Measurements from ENCODE around the gene RASL12. TPM values are rescaled to one million over a fixed set of nuclear protein-coding genes. Genes with fewer than 3 reads are reported as not detected.

The RASL12 gene
- total RNA-seq, 1 experiment from 2014 or later: 0.67 TPM

DNA sequence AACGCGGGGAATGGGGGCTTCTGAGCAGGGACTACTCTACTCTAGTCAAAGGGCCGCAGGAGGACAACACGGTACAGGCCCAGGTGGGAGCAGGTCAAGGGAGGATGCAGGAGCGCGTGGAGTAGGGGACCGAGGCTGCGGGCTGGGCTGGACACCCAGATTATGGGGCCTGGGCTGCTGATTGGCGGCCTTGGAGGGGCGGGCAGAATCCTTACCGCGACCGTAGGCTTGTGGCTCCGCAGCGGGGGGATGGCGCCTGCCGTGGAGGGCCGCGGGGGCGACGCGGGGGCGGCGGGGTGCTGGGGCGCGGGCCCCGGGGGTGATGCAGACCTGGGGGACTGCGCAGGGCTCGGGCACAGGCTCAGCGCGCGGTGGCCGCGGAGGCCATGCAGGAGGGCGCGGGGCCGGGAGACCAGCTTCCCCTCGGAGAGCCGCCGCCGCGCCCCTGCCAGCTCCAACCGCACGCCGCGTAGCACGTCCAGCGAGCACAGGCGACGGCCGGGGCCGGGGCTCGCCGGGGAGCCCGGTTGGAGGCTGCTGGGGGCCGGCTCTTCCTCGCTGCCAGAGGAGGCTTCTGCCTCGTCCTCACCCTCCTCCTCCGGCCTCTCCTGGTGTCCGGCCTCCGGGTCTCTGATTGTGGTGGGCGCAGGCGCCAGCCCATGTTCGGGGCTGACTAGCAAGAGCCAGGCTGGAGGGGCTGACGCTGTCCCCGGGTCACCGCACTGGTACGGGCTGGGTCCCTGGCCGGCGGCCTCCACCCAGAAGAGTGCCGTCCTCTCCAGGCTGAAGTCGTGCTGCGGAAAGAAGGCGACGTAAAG is 34.3 kb upstream of the RASL12 start:
- in situ Hi-C loops (cut with HindIII; ENCODE audit: low pct_unique_long_range_greater_than_20kb, low sequenced_read_pairs): no loop called here
- ChIA-PET CTCF (no interaction called here), POLR2A (interaction anchor here (0.5 kb wide), 1 partner anchor 190 kb away, joined by 7 read pairs; no protein-coding TSS in a partner anchor)

DNA sequence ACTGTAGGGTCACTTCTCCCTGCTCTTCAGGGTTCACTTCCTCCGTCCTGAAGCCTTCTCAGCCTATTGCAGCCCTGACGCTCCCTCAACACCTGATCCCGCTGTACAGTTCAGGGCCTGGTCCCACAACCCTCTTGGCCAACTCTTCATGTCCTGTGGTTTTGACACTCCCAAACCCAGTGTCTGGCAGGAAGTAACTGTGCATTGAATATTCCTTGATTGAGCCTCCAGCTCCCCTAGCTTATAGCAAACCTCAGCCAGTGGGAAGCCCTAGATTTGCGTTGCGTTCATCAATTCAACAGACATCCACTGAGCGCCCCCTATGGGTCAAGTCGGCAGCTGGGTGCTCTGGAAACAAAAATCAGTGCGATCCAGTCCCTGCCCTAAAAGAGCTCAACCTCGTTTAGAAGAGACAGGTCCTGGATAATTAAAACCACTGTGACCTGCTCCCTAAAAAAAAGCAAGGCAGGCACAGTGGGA is 33.7 kb upstream of the RASL12 start:
- peak; percentile 62; the same call in 1 of the 2 replicates for ATAC-seq

More for the DNA sequence above, 34.3 kb upstream of the RASL12 start:
- Histone ChIP-seq H3K4me1 (ENCODE audit: control insufficient read depth, insufficient read depth, low read length) (no peaks in the 10 kb centered on the region), H3K27me3 (ENCODE audit: control insufficient read depth, insufficient read depth, low read length) (no peaks in the 10 kb centered on the region), H3K4me3 (ENCODE audit: low read depth in 2 of 2, low read length in 2 of 2) (no peak overlapping the region), H3K36me3 (ENCODE audit: control insufficient read depth, insufficient read depth, low read length) (no peaks in the 10 kb centered on the region), H3K9me3 (ENCODE audit: control insufficient read depth, insufficient read depth, low read depth, low read length) (no peaks in the 10 kb centered on the region), H3K27ac (ENCODE audit: low read length) (no peak overlapping the region)
- intact Hi-C loops (cut with micrococcal nuclease; ENCODE audit: unreplicated experiment): no loop called here
- no peak for DNase-seq (ENCODE audit: low read depth, low spot score)
- TF ChIP-seq, protein P1, sequence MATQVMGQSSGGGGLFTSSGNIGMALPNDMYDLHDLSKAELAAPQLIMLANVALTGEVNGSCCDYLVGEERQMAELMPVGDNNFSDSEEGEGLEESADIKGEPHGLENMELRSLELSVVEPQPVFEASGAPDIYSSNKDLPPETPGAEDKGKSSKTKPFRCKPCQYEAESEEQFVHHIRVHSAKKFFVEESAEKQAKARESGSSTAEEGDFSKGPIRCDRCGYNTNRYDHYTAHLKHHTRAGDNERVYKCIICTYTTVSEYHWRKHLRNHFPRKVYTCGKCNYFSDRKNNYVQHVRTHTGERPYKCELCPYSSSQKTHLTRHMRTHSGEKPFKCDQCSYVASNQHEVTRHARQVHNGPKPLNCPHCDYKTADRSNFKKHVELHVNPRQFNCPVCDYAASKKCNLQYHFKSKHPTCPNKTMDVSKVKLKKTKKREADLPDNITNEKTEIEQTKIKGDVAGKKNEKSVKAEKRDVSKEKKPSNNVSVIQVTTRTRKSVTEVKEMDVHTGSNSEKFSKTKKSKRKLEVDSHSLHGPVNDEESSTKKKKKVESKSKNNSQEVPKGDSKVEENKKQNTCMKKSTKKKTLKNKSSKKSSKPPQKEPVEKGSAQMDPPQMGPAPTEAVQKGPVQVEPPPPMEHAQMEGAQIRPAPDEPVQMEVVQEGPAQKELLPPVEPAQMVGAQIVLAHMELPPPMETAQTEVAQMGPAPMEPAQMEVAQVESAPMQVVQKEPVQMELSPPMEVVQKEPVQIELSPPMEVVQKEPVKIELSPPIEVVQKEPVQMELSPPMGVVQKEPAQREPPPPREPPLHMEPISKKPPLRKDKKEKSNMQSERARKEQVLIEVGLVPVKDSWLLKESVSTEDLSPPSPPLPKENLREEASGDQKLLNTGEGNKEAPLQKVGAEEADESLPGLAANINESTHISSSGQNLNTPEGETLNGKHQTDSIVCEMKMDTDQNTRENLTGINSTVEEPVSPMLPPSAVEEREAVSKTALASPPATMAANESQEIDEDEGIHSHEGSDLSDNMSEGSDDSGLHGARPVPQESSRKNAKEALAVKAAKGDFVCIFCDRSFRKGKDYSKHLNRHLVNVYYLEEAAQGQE (IDR thresholded peaks at IDR 0.05; ENCODE audit: insufficient read depth in 1 of 2, low read depth in 2 of 2, low read length in 1 of 2): no peak
- TF ChIP-seq POLR2AphosphoS5 (IDR thresholded peaks at IDR 0.05; ENCODE audit: low read depth, low read length) (no peak), TCF7L2 (IDR thresholded peaks at IDR 0.05; ENCODE audit: low read depth, low read length) (no peak), SIN3A (IDR thresholded peaks at IDR 0.05; ENCODE audit: borderline replicate concordance, insufficient read depth, low read depth, low read length) (no peak)
- TF ChIP-seq, protein P2, sequence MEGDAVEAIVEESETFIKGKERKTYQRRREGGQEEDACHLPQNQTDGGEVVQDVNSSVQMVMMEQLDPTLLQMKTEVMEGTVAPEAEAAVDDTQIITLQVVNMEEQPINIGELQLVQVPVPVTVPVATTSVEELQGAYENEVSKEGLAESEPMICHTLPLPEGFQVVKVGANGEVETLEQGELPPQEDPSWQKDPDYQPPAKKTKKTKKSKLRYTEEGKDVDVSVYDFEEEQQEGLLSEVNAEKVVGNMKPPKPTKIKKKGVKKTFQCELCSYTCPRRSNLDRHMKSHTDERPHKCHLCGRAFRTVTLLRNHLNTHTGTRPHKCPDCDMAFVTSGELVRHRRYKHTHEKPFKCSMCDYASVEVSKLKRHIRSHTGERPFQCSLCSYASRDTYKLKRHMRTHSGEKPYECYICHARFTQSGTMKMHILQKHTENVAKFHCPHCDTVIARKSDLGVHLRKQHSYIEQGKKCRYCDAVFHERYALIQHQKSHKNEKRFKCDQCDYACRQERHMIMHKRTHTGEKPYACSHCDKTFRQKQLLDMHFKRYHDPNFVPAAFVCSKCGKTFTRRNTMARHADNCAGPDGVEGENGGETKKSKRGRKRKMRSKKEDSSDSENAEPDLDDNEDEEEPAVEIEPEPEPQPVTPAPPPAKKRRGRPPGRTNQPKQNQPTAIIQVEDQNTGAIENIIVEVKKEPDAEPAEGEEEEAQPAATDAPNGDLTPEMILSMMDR (IDR thresholded peaks at IDR 0.05): no peak; the same call in 1 of the 2 replicates
- ATAC-seq: peak; percentile 20; the same call in 1 of the 2 replicates
- BruUV-seq (replicated peaks): no TSS peak

More for the DNA sequence above, 33.7 kb upstream of the RASL12 start:
- intact Hi-C loops (cut with micrococcal nuclease; ENCODE audit: unreplicated experiment) (no loop called here), in situ Hi-C loops (cut with HindIII; ENCODE audit: low pct_unique_long_range_greater_than_20kb, low sequenced_read_pairs) (no loop called here)
- Histone ChIP-seq H3K27me3 (ENCODE audit: control insufficient read depth, insufficient read depth, low read length) (no peaks in the 10 kb centered on the region), H3K27ac (ENCODE audit: low read length) (no peak overlapping the region), H3K36me3 (ENCODE audit: control insufficient read depth, insufficient read depth, low read length) (no peaks in the 10 kb centered on the region), H3K4me1 (ENCODE audit: control insufficient read depth, insufficient read depth, low read length) (no peaks in the 10 kb centered on the region), H3K9me3 (ENCODE audit: control insufficient read depth, insufficient read depth, low read depth, low read length) (no peaks in the 10 kb centered on the region), H3K4me3 (ENCODE audit: low read depth in 2 of 2, low read length in 2 of 2) (no peak overlapping the region)
- CTCF ChIA-PET: interaction anchor here (0.5 kb wide), 1 partner anchor 67 kb away, joined by 8 read pairs; no protein-coding TSS in a partner anchor
- no TSS peak for BruUV-seq (replicated peaks)
- TF ChIP-seq, protein P1 (IDR thresholded peaks at IDR 0.05; ENCODE audit: insufficient read depth in 1 of 2, low read depth in 2 of 2, low read length in 1 of 2): no peak
- TF ChIP-seq, protein P2 (IDR thresholded peaks at IDR 0.05): peak; percentile 86
- peak; percentile 13 for DNase-seq (ENCODE audit: low read depth, low spot score)
- POLR2A ChIA-PET: interaction anchor here (0.5 kb wide), 1 partner anchor 190 kb away, joined by 7 read pairs; no protein-coding TSS in a partner anchor

Data from Panc1 (cell line).